ENCODE measurements around the gene PPP4R3A.

DNA sequence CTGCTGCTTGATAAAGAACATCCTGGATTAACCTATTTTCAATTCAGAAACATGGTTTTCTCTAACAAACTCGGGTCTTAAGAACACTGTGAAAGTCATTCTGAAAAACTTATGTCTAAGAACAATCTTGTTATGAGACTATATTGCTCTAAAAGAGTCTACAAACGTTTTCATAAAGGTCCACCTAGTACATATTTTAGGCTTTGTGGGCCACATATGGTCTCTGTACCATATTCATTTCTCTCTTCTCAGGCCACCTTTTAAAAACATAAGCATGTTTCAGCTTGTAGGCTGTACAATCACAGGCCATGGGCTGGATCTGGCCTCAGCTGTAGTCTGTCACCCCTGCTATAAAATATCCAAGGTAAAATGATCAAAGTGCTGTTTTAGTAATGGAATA lies 39.9 kb downstream of the PPP4R3A start:
- TF ChIP-seq MAX (IDR thresholded peaks at IDR 0.05): no peak
- TF ChIP-seq RAD21 (IDR thresholded peaks at IDR 0.05; ENCODE audit: low read depth): no peak
- no peak for TF ChIP-seq REST (IDR thresholded peaks at IDR 0.05; ENCODE audit: low read depth)
- no peak for TF ChIP-seq EP300 (IDR thresholded peaks at IDR 0.05; ENCODE audit: borderline replicate concordance)
- no peak for TF ChIP-seq TCF12 (IDR thresholded peaks at IDR 0.05; ENCODE audit: low read depth)
- TF ChIP-seq FOXM1 (IDR thresholded peaks at IDR 0.05; ENCODE audit: borderline replicate concordance, low read depth): no peak
